Esophagus squamous epithelium (tissue), 5 donors: ENCODE measurements around the gene MAP7D2. TPM values are rescaled to one million over a fixed set of nuclear protein-coding genes. Genes with fewer than 3 reads are reported as not detected.

Experiments
- DNase-seq: peaks from one replicate; lab custom pipeline; 2025; lab: John Stamatoyannopoulos, UW
- H3K27ac ChIP-seq, 4 donors: fragments of 200-600 bp; sonication (generic); one replicate each; pipeline ENCODE4 v1.5.1; 2016 to 2019; ENCODE audit warnings: mild to moderate bottlenecking in 1 of 4
- H3K27me3 ChIP-seq, 4 donors: fragments of 200-600 bp; sonication (generic); 1 replicate in 3 of 4; 2 replicates in 1 of 4; pipeline versions ENCODE4 v1.5.1 to v1.6.0; 2017 to 2021; ENCODE audit warnings: antibody characterized with exemption in 1 of 4
- H3K36me3 ChIP-seq, 3 donors: fragments of 200-600 bp; sonication (generic); one replicate each; pipeline ENCODE4 v1.5.1; 2016 to 2019
- H3K4me1 ChIP-seq, 3 donors: fragments of 200-600 bp; sonication (generic); one replicate each; pipeline ENCODE4 v1.5.1; 2017 to 2019
- H3K4me3 ChIP-seq, 4 donors: fragments of 200-600 bp; sonication (generic); 1 replicate in 3 of 4; 2 replicates in 1 of 4; pipeline ENCODE4 v1.5.1; 2016 to 2019; ENCODE audit warnings: mild to moderate bottlenecking in 2 of 4, moderate library complexity in 1 of 4
- H3K9me3 ChIP-seq, 3 donors: fragments of 200-600 bp; sonication (generic); one replicate each; pipeline ENCODE4 v1.5.1; 2016 to 2019
- POLR2A ChIP-seq, 4 donors: fragments of 450-650 bp; IDR thresholded peaks; one replicate each; pipeline ENCODE4 v1.6.1; 2017; ENCODE audit warnings: antibody characterized with exemption in 4 of 4, mild to moderate bottlenecking in 4 of 4, moderate library complexity in 3 of 4
- WGBS, 2 donors: methylation state at CpG; one replicate each; pipeline ENCODE4 v1.1.5; 2018; 5-methylcytosine and 5-hydroxymethylcytosine counted together
- intact Hi-C: fragments of 100-400 bp; cut with DNase I; formaldehyde crosslinking; loops from one replicate; pipeline ENCODE4 v1.15.0; 2022
- total RNA-seq, 4 donors: library from RNA; depleted of rRNA; stranded (reverse); fragments of >200 nt; gene quantifications; one replicate each; pipeline ENCODE4 v1.1.0, GENCODE V29; 2016
- TF ChIP-seq, protein P1 (sequence below), 6 experiments: fragments of 450-650 bp in 4 of 6; fragments of 200-600 bp in 2 of 6; sonication (generic) in 2 of 6; IDR thresholded peaks; one replicate each; pipeline ENCODE4 v1.5.1; 2016 to 2019; ENCODE audit warnings: antibody characterized with exemption in 6 of 6, mild to moderate bottlenecking in 4 of 6, moderate library complexity in 4 of 6
- donor health status: DM: yes; HTN: yes; CAD: no.

The MAP7D2 gene
- total RNA-seq, 4 donors from 2014 or later: 0.09 to 0.75 (median 0.38) TPM; not detected in 1

DNA sequence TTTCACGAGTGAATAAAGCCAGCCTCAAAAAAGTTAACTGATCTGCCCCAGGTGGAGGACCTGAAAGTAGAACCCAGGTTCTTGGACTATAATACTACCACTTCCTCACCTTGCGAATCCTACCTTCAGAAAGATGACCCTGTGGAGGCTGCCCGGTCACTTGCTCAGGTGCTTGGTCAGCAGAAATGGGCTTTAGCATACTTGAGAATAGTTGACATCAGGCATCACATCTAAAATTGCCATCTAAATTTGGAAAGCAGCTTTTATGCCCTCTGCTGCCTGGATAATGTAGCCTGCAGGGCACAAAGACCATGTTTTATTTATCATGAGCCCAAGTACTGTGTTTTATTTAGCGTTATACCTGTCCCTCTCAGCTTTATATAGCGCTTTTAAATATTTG lies 128.9 kb downstream of the MAP7D2 start:
- intact Hi-C loops: no loop called here
- Histone ChIP-seq H3K36me3 (no peaks in the 10 kb centered on the region), H3K9me3 (no peaks in the 10 kb centered on the region), H3K4me1 (peaks cover 0 to 11% (median 0%) of the 10 kb centered on the region in 3 donors), H3K27ac (no peak overlapping the region), H3K27me3 (no peaks in the 10 kb centered on the region), H3K4me3 (no peak overlapping the region)
- TF ChIP-seq, protein P1, sequence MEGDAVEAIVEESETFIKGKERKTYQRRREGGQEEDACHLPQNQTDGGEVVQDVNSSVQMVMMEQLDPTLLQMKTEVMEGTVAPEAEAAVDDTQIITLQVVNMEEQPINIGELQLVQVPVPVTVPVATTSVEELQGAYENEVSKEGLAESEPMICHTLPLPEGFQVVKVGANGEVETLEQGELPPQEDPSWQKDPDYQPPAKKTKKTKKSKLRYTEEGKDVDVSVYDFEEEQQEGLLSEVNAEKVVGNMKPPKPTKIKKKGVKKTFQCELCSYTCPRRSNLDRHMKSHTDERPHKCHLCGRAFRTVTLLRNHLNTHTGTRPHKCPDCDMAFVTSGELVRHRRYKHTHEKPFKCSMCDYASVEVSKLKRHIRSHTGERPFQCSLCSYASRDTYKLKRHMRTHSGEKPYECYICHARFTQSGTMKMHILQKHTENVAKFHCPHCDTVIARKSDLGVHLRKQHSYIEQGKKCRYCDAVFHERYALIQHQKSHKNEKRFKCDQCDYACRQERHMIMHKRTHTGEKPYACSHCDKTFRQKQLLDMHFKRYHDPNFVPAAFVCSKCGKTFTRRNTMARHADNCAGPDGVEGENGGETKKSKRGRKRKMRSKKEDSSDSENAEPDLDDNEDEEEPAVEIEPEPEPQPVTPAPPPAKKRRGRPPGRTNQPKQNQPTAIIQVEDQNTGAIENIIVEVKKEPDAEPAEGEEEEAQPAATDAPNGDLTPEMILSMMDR (IDR thresholded peaks at IDR 0.05): no peak
- TF ChIP-seq POLR2A (IDR thresholded peaks at IDR 0.05): no peak
- WGBS, 2 donors: 84 to 100% methylated on average over 3 to 4 of the region's 5 CpGs
- DNase-seq: no peak

DNA sequence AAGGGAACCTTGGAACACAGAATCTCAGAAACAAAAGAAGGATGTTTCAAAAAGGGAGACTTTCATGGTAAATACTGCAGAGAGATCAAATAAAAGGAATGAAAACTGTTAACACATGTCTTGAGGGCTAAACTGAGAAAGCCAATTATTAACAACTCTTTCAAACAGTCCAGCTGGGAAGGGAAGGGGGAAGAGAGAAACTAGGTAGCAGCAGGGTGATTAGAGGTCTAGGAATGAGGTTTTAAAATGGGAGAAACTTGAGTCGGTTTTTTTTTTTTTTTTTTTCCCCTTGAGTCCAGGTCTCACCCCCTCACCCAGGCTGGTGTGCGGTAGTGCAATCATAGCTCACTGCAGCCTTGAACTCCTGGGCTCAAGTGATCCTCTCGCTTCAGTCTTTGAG lies 130.2 kb downstream of the MAP7D2 start:
- Histone ChIP-seq H3K9me3 (no peaks in the 10 kb centered on the region), H3K4me3 (no peak overlapping the region), H3K36me3 (no peaks in the 10 kb centered on the region), H3K27me3 (no peaks in the 10 kb centered on the region), H3K27ac (no peak overlapping the region), H3K4me1 (peaks cover 0 to 11% (median 0%) of the 10 kb centered on the region in 3 donors)
- no peak for DNase-seq
- WGBS, 2 donors: 74 to 77% methylated on average over 3 of the region's 3 CpGs
- TF ChIP-seq POLR2A (IDR thresholded peaks at IDR 0.05): no peak
- TF ChIP-seq, protein P1 (IDR thresholded peaks at IDR 0.05): no peak
- intact Hi-C loops: no loop called here

DNA sequence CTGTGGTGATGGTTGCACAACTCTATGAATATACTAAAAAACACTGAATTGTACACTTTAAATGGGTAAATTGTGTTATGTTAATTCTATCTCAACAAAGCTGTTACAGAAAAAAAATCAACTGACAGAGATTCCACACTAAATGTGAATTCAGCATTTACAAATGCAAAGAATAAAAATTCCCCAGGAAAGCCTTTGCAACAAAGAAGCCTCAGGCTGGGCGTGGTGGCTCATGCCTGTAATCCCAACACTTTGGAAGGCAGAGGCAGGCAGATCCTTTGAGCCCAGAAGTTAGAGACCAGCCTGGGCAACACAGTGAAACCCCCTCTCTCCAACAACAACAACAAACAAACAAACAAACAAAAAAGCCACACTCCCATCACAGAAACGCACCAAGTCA lies 134.8 kb downstream of the MAP7D2 start:
- H3K36me3 ChIP-seq: no peaks in the 10 kb centered on the region
- intact Hi-C loops: no loop called here
- no peak for DNase-seq
- H3K4me1 ChIP-seq: no peaks in the 10 kb centered on the region
- TF ChIP-seq POLR2A (IDR thresholded peaks at IDR 0.05): no peak
- TF ChIP-seq, protein P1 (IDR thresholded peaks at IDR 0.05): no peak
- whole genome bisulfite sequencing, 2 donors: 31 to 43% methylated on average over 2 of the region's 2 CpGs
- peaks cover 0 to 8% (median 0%) of the 10 kb centered on the region in 3 donors for H3K9me3 ChIP-seq
- no peak overlapping the region for H3K4me3 ChIP-seq
- H3K27me3 ChIP-seq: no peaks in the 10 kb centered on the region
- H3K27ac ChIP-seq: no peak overlapping the region

DNA sequence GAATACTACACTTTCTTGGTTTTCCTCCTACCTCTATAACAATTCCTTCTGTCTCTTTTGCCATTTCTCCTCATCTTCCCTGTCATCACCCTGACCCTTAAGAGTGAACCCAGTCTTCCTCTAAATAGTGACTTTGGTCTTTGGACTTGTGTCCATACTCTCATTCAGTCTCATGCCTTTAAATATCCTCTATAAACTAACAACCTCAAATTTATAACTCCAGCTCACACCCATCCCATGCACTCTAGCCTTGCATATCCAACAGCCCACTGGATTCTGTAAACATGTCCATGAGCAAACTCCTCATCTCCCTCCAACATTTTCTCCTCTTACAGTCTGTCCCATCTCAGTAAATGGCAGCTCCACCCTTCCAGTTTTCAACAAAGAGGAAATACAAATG lies 140.9 kb downstream of the MAP7D2 start:
- H3K4me1 ChIP-seq: no peaks in the 10 kb centered on the region
- H3K27ac ChIP-seq: no peak overlapping the region
- H3K9me3 ChIP-seq: peaks cover 0 to 8% (median 0%) of the 10 kb centered on the region in 3 donors
- H3K4me3 ChIP-seq: no peak overlapping the region
- H3K36me3 ChIP-seq: no peaks in the 10 kb centered on the region
- H3K27me3 ChIP-seq: no peaks in the 10 kb centered on the region
- no peak for DNase-seq
- intact Hi-C loops: no loop called here
- TF ChIP-seq POLR2A (IDR thresholded peaks at IDR 0.05): no peak
- TF ChIP-seq, protein P1 (IDR thresholded peaks at IDR 0.05): no peak

DNA sequence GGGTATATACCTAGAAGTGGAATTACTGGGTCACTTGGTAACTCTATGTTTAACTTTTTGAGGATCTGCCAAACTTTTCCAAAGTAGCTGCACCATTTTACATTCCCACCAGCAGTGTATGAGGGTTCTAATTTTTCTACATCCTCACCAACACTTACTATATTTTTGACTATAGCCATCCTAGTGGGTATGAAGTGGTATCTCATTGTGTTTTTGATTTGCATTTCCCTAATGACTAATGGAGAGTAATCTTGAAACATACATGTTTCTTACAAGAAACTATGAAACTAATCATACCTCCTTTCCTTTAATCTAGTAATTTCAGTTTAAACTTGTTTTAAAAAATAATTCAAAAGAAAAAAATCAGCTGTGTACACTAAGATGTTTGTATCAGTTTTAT lies 143.7 kb downstream of the MAP7D2 start:
- Histone ChIP-seq H3K9me3 (peaks cover 0 to 4% (median 0%) of the 10 kb centered on the region in 3 donors), H3K4me1 (no peaks in the 10 kb centered on the region), H3K27ac (no peak overlapping the region), H3K27me3 (no peaks in the 10 kb centered on the region), H3K36me3 (peaks cover 0 to 5% (median 0%) of the 10 kb centered on the region in 3 donors), H3K4me3 (no peak overlapping the region)
- no peak for DNase-seq
- no peak for TF ChIP-seq POLR2A (IDR thresholded peaks at IDR 0.05)
- TF ChIP-seq, protein P1 (IDR thresholded peaks at IDR 0.05): no peak
- intact Hi-C loops: no loop called here
